ENCODE results near the gene EEF1AKMT4. TPM values are rescaled to one million over a fixed set of nuclear protein-coding genes. Genes with fewer than 3 reads are reported as not detected.
A peak's percentile ranks its signal among the peaks of the same experiment; 100 is the strongest.

Gene EEF1AKMT4
- total RNA-seq, 1 experiment from 2014 or later, result 11.6 TPM

DNA sequence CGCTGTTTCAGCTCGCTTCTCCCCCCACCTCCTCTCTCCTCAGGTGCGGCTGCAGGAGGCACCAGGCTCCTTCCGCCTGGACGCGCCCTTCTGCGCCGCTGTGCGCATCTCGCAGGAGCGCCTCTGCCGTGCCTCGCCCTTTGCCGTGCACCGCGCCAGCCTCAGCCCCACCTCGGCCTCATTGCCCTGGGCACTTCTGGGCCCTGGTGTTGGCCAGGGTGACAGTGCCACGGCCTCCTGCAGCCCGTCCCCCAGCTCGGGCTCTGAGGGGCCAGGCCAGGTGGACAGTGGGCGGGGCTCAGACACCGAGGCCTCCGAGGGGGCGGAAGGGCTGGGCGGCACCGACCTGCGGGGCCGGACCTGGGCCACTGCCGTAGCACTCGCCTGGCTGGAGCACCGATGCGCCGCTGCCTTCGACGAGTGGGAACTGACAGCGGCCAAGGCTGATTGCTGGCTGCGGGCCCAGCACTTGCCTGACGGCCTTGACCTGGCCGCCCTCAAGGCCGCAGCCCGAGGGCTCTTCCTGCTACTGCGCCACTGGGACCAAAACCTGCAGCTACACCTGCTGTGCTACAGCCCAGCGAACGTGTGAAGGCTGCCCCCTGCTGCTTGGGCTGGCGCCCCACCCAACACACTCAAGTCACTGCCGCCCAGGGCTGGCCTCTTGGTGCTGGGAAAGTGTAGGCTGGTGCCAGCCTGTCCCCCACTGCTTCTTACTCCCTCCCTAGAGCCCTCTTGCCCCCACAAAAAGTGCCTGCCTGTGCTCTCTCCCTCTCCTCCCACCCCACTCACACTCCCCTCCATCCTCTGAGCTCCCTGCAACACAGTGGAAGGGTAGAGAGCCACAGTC, 7.8 kb upstream of the EEF1AKMT4 start:
- CTCF ChIA-PET, result interaction anchor here (0.6 to 3.6 kb wide), 14 partner anchors 14 to 348 kb away, joined by 3 to 29 read pairs (median 4); partner anchors contain the start of genes ABCF3, AP2M1, DVL3 and EIF2B5
- Mint-ChIP-seq H3K27ac (ENCODE audit: unreplicated experiment) (no peak overlapping the region), H3K4me3 (ENCODE audit: low read depth, unreplicated experiment) (peak overlapping the region; percentile 56), H3K4me1 (ENCODE audit: low read depth, unreplicated experiment) (no peaks in the 10 kb centered on the region), H3K27me3 (ENCODE audit: unreplicated experiment) (peaks cover 39% of the 10 kb centered on the region), H3K36me3 (ENCODE audit: insufficient read depth, unreplicated experiment) (peaks cover 41% of the 10 kb centered on the region), H3K9me3 (ENCODE audit: low read depth, unreplicated experiment) (no peaks in the 10 kb centered on the region)
- intact Hi-C loops (cut with micrococcal nuclease; ENCODE audit: unreplicated experiment), result loop anchor here (1.0 to 5.0 kb wide), 3 partner anchors 96 to 347 kb away; no protein-coding TSS in a partner anchor
- DNase-seq, result peak; percentile 94
- TF ChIP-seq, protein P1, sequence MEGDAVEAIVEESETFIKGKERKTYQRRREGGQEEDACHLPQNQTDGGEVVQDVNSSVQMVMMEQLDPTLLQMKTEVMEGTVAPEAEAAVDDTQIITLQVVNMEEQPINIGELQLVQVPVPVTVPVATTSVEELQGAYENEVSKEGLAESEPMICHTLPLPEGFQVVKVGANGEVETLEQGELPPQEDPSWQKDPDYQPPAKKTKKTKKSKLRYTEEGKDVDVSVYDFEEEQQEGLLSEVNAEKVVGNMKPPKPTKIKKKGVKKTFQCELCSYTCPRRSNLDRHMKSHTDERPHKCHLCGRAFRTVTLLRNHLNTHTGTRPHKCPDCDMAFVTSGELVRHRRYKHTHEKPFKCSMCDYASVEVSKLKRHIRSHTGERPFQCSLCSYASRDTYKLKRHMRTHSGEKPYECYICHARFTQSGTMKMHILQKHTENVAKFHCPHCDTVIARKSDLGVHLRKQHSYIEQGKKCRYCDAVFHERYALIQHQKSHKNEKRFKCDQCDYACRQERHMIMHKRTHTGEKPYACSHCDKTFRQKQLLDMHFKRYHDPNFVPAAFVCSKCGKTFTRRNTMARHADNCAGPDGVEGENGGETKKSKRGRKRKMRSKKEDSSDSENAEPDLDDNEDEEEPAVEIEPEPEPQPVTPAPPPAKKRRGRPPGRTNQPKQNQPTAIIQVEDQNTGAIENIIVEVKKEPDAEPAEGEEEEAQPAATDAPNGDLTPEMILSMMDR (IDR thresholded peaks at IDR 0.05; ENCODE audit: unreplicated experiment), result peak; percentile 94
- no TSS peak for BruUV-seq (replicated peaks)

GRCh38 chr3:184242297-184242685, 7.2 kb upstream of the EEF1AKMT4 start:
- peaks cover 34% of the 10 kb centered on the region for H3K27me3 Mint-ChIP-seq (ENCODE audit: unreplicated experiment)
- peak overlapping the region; percentile 56 for H3K4me3 Mint-ChIP-seq (ENCODE audit: low read depth, unreplicated experiment)
- CTCF ChIA-PET, result interaction anchor here (0.6 to 3.6 kb wide), 10 partner anchors 14 to 349 kb away, joined by 3 to 29 read pairs (median 5); partner anchors contain the start of gene ABCF3
- TF ChIP-seq, protein P1 (IDR thresholded peaks at IDR 0.05; ENCODE audit: unreplicated experiment), result no peak
- no TSS peak for BruUV-seq (replicated peaks)
- intact Hi-C loops (cut with micrococcal nuclease; ENCODE audit: unreplicated experiment), result loop anchor here (1.0 to 5.0 kb wide), 3 partner anchors 97 to 347 kb away; no protein-coding TSS in a partner anchor
- DNase-seq, result no peak
- H3K9me3 Mint-ChIP-seq (ENCODE audit: low read depth, unreplicated experiment), result no peaks in the 10 kb centered on the region
- peaks cover under 1% of the 10 kb centered on the region for H3K4me1 Mint-ChIP-seq (ENCODE audit: low read depth, unreplicated experiment)
- H3K27ac Mint-ChIP-seq (ENCODE audit: unreplicated experiment), result no peak overlapping the region
- H3K36me3 Mint-ChIP-seq (ENCODE audit: insufficient read depth, unreplicated experiment), result peaks cover 41% of the 10 kb centered on the region

- CTCF ChIA-PET, result interaction anchor here (1.4 kb wide), 1 partner anchor 13 kb away, joined by 5 read pairs; the partner anchor contains the start of gene CAMK2N2
- Mint-ChIP-seq H3K4me3 (ENCODE audit: low read depth, unreplicated experiment) (peak within 1 kb of the TSS; percentile 92), H3K27me3 (ENCODE audit: unreplicated experiment) (no peaks in the 10 kb centered on the region), H3K36me3 (ENCODE audit: insufficient read depth, unreplicated experiment) (peaks cover 42% of the 10 kb centered on the region), H3K27ac (ENCODE audit: unreplicated experiment) (peak within 1 kb of the TSS; percentile 97), H3K4me1 (ENCODE audit: low read depth, unreplicated experiment) (peaks cover 8% of the 10 kb centered on the region), H3K9me3 (ENCODE audit: low read depth, unreplicated experiment) (no peaks in the 10 kb centered on the region)
- intact Hi-C loops (cut with micrococcal nuclease; ENCODE audit: unreplicated experiment), result no loop called here
- BruUV-seq (replicated peaks), result TSS peak; percentile 81
- TF ChIP-seq, protein P1 (IDR thresholded peaks at IDR 0.05; ENCODE audit: unreplicated experiment), result no peak
- DNase-seq, result peak; percentile 96
Measured at GRCh38 chr3:184248454-184249411, 739 bp upstream of the EEF1AKMT4 start, which contains the start of gene ALG3. Gene ALG3, minus strand, starts transcription at chr3:184248962. Its CDS starts 22 bp downstream, at chr3:184248940.

All from Calu3 (cell line).